GM20431 (cell line): Measurements from ENCODE around the gene VEGFA.

ENCODE experiments used
- in situ Hi-C: fragments of 300-500 bp; cut with MseI, MboI; formaldehyde crosslinking; loops from one replicate; pipeline ENCODE4 v1.15.0; 2020; ENCODE audit warnings: low sequenced_read_pairs; ENCODE audit not compliant: unreplicated experiment

The VEGFA gene

DNA sequence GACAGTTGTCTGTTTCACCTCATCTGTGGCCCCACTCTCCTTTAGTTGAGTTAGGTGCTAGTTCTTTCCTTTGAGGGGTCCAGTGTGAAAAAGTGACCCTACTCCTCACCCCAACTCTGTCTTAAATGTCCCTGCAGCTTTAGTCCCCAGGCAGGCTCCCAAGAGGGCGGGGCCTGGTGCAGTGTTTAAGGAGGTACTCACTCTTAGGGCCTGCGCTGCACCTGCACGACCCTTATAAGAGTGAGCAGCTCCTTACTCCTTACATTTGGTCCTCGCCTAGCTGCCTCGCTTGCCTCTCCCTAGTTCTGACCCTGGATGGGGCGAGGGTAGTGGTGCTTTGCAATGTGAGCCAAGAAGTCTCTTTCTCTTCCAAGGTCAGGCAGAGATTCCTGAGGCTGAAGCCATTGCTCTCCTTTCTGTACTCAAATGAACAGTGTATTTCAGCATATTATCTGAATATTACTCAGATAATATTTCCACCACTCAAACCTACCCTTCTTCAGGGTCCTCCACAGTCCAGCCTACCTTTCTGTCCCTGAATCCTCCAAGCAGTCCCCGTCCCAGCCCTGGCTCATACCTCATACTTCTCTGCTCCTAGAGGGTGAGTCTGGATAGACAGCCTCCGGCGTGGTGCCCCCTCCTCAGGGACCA is 11.9 kb upstream of the VEGFA start:
- in situ Hi-C loops = loop anchor here (10.0 kb wide), 1 partner anchor 93 kb away; no protein-coding TSS in a partner anchor

DNA sequence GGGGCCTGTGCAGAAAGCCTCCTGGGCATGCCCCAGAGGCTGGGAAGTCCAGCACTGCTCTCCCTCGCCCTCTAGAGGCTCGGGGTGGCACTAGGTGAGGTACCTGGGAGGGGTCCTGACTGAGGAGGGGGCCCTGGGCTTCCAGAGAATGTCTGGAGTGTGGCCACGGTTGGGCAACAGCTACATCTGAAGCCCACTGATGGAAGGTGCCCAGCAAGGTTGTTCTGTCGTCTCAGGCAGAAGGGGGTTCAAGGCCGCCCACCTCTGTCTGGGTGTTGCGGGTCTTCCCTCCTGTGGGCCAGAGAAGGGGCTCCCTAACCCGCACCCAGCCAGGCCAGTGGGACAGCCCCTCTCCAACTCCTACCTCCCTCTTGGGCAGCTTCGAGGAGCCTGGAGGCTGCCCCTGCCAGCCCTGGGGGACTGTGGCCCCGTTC is 11.4 kb upstream of the VEGFA start:
- in situ Hi-C loops = loop anchor here (10.0 kb wide), 1 partner anchor 94 kb away; no protein-coding TSS in a partner anchor

DNA sequence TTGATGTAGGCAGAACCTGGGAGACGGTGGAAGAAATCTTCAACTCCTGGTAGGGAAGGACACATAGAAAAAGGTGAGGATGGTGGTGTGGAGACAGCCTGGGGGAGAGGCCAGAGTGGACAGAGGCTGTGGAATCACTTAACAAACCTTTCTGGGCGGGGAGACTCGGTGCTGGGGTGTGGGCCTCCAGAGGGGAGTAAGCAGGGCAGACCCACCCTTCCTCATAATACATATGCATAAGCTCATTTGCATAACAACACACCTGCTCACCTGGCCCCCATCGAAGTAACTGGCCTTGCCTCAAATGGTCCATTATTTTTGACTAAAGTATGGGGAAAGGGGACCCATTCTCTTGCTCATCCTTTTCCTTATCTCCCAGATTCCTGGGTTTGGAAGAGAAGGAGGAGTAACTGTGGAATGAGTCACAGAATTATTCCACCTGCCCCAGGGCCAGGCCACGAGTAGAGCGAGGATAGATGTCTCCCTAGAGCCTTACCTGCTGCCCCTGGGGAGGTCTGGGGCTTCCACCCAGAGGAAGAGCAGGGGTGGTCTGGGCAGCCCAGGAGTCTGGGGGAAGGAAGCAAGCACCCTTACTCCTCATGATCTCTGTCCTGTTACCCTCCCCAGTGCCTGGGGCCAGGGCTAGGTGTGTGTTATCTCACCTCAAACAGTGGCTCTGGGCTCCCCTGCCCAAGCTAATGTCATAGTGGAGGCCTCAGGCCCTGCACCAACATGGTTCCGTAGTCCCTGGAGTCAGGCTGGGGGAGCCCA is 10.7 kb upstream of the VEGFA start:
- in situ Hi-C loops = loop anchor here (10.0 kb wide), 1 partner anchor 95 kb away; no protein-coding TSS in a partner anchor

DNA sequence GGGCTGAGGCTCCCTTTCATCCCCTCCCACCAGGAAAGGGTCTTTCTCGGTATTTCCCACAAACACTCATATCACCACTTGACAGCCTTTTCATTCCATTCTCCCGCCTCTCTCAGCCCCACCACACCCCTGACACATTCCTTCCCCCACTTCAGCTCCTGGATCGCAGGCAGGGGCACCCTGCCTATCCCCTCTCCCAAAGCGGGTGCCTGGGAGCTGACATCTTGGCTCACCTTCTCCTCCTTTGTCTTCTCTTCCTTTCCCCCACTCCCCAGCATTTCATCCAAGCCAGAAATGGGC is 10.2 kb upstream of the VEGFA start:
- in situ Hi-C loops = loop anchor here (10.0 kb wide), 2 partner anchors 95 to 315 kb away; no protein-coding TSS in a partner anchor

DNA sequence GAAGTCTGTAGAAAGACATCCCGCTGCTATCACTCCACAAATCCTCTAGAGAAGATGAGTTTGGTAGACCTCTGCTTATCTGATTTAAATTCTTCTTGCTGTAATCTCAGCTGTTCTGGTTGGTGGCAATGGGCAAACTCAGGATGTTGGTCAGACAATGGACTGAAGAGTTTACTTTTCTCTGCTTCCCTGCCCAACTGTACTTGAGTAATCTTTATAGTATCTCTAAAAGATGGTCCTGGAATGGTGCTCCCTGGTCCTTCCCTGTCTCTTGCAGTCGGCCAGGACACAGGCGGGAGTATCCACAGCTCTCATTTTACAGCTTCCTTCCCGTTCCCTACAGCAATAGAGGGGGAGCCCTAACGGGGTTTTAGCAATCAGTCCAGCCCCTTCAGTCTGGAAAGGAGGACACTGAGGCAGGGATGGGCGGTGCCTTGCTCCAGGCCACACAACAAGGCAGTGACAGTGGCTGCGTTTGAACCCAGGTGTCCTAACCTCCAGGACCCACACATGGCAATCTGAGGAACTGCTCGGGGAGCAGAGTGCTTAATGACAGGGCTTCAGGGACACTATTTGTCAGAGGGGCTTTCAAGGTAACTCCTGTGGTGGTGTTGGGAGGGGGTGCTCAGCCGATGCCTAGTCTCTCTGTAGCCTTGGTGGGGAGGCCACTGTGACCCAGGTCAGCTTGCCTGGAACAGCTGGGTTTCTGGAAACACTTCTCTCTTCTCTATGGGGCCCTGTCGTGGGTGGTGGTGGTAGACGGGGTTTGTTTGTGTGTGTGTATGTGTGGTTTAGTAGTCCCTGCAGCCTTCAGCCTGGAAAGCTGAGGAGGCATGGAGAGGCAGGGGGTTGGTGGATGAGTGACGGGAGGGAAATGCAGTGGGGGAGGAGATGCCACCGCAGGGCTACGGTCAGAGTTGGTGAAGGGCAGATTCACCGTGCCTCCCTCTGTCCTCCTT is 9.5 kb upstream of the VEGFA start:
- in situ Hi-C loops = loop anchor here (10.0 kb wide), 1 partner anchor 314 kb away; no protein-coding TSS in a partner anchor

DNA sequence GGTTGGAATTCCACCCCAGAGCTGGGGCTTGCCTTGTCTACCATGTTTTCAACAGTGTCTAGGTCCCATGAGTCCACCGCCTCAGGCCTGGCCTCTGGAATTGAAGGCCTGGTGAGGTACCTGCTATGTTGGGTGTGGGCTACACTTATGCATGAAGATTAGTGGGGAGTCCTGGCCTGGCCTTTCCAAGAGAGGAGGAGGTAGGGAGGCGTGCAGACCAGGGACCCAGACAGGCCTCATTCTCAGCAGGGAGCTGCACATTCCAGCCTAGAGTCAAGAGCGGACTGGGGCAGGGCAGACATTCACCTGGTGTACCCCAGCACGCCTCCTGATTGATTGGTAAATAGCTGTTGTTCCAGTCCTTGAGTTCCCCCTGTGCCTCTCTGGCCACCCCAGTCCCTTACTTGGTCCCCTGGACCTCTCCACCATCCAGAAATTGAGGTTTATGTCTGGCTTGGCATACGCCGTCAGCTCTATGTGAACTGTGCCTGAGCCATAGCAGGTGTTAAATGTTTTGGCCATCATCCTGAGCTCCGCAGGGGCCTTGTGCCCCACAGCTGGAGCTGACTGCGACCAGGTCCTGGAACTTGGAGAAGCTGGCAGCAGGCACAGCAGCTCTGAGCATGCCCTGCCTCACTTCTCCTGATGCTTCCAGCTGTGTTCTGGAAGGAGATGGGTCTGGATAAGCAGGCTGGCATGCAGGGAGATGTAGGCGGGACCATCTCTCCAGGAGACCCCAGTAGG is 8.2 kb upstream of the VEGFA start:
- in situ Hi-C loops = loop anchor here (10.0 kb wide), 1 partner anchor 313 kb away; no protein-coding TSS in a partner anchor

DNA sequence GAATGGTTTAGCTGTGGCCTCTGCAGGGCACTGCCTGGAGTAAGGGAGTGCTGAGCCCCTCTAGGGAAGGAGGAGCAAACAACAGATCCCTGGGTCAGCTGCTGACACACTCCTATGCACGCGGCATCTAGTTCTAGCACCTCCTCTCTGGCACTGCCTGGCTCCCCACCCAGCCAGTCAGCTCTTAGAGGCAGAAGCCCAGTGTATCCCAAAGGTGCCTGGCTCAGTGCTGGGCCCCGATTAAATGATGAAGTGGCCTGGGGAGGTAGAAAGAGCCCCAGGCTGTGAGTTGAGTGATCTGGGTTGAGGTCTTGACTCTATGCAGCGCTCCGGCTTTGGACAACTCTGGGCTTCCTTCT is 7.6 kb upstream of the VEGFA start:
- in situ Hi-C loops = loop anchor here (10.0 kb wide), 1 partner anchor 312 kb away; no protein-coding TSS in a partner anchor

DNA sequence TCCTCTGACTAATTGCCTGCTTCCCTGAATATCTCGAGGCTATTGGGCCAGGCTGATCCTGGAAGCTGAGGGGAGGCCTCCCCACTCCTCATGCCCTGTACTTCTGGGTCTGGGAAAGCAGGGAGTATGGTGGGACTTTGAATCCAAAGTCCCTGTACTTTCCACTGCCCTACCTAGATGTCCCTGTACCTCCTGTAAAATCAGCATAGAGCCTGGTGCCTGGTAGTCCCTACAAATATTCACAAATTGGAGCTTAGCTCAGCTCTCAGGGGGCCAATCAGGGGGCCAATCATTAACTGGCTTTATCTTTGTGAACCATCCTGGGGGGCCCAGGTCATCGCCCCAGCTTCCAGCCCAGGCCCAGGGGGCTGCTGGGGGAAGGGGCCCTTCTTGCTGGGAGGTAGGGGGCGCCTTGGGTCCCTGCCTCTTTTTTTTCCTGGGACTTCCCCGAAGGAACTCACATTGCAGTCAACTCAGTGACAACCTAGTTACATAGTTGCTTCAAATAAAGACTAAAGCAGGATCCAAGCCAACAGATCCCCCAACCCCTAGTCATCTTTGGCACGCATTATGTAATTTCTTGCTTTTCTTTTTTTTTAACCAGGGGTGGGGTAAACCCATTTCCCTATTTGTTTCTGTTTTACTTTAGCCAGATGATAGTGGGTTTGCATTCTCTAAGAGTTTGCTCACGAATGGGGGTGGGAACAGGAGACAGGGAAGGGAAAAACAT is 6.9 kb upstream of the VEGFA start:
- in situ Hi-C loops = loop anchor here (10.0 kb wide), 1 partner anchor 312 kb away; no protein-coding TSS in a partner anchor

DNA sequence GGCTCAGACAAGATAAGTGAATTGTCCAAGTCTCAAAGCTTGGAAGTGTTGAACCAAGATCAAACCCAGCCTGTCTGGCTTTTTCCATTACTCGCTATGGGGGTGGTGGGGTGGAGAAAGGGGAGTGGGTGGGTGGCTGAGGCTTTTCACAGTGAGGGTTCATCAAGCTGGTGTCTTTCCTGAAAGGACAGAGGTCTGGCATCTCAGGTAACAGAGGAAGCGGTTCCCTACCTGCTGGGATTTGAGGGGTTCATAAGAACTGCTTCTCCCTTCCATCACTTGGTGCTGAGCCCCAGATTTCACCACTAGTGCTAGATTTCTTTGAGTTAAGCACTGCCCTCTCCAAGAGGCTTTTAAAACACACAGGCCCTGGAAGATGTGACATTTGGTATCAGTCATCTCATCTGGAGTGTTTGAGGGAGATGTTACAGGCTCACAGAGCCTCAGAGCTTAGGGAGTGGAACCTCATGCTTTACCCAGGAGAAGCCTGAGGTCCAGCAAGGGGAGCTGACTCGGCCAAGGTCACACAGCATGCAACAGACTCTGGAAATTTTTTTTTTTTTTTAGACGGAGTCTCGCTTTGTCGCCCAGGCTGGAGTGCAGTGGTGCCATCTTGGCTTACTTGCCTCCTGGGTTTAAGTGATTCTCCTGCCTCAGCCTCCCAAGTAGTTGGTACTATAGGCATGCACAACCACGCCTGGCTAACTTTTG is 6.0 kb upstream of the VEGFA start:
- in situ Hi-C loops = loop anchor here (10.0 kb wide), 1 partner anchor 311 kb away; no protein-coding TSS in a partner anchor

DNA sequence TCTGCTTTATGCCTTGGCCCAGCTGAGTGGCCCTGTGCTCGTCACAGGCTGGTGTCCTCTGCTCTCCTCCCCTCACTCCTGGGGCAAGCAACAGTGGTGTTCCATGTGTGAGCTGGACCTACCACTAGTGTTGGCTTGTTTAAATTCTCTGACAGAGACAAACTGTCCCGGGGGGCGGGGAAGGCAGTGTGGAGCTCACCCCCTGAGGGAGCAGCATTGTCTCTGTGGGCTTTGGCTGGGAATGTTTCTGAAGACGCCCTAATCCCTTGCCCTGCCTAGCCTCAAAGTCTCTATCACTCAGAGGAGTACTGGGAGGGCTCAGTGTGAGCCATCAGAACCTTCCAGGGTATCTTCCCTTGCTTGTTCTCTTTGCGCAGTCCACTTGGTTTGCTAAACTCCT is 5.2 kb upstream of the VEGFA start:
- in situ Hi-C loops = loop anchor here (10.0 kb wide), 1 partner anchor 310 kb away; no protein-coding TSS in a partner anchor

DNA sequence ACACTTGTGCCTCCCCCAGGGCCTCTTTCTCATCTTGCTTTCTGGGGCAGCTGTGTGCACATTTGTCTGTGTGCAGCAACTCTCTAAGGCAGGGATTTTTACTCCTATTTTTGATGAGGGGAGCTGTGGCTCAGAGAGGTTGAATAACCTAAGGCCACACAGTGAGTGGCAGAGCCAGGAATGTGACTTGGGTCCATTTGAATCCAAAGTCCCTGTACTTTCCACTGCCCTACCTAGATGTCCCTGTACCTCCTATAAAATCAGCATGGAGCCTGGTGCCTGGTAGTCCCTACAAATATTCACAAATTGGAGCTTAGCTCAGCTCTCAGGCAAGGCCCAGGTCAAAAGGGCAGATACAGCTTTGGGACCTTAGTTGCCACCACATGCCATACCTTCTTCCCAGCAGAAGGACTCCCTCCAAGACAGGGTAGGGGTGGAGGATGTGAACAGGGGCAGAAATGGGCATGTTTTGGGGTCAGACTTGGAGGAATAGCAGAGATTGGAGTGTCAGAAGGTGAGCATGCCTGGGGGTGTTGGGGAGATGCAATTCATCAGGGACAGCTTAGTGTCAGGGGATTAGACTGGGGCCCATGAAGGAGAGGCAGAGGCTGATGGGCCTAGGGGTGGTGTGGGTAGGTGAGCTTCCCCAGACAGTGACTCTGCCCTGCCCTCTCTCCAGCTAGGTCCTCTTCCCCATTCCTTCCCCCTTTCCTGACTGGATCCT is 4.1 kb upstream of the VEGFA start:
- in situ Hi-C loops = loop anchor here (10.0 kb wide), 1 partner anchor 309 kb away; no protein-coding TSS in a partner anchor

DNA sequence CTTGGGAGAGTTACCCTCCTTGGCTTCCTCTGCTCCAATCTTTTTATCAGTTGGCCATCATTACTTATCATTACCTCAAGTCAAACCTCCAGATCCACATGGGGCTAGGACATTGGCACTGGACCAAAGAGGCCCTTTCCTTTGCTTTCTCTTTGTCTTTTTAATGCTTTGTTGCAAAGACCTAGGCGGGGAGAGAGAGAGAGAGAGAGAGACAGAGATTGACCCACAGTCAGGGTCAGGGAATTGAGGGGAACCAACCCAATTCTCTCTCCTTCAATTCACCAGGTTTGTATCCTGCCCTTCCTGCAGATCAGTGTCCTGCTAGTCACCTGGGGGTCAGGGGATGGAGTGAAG is 3.5 kb upstream of the VEGFA start:
- in situ Hi-C loops = loop anchor here (10.0 kb wide), 1 partner anchor 308 kb away; no protein-coding TSS in a partner anchor

DNA sequence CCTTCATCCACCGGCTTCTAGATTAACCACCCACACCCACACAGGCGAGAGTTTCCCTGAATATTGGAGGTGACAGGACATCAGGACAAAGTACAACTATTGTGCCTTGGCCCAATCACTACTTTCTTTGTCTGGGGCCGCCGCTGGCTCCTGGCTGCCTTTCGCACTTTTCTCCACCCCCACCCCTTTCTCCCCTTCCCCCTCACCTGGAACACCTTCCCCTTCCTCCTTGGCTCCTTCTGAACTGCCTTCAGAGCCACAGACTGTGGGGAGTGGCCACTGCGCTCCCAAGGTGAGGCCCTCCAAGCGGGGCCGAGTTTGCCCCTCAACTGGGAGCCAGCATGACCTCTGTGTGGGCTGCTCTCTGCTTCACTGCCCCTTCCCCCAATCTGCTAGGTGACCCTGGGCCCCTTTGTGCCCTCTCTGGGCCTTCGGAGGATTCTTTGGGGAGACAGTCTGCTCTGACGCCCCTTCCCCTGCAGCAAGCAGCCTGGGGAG is 3.0 kb upstream of the VEGFA start:
- in situ Hi-C loops = loop anchor here (10.0 kb wide), 1 partner anchor 308 kb away; no protein-coding TSS in a partner anchor

DNA sequence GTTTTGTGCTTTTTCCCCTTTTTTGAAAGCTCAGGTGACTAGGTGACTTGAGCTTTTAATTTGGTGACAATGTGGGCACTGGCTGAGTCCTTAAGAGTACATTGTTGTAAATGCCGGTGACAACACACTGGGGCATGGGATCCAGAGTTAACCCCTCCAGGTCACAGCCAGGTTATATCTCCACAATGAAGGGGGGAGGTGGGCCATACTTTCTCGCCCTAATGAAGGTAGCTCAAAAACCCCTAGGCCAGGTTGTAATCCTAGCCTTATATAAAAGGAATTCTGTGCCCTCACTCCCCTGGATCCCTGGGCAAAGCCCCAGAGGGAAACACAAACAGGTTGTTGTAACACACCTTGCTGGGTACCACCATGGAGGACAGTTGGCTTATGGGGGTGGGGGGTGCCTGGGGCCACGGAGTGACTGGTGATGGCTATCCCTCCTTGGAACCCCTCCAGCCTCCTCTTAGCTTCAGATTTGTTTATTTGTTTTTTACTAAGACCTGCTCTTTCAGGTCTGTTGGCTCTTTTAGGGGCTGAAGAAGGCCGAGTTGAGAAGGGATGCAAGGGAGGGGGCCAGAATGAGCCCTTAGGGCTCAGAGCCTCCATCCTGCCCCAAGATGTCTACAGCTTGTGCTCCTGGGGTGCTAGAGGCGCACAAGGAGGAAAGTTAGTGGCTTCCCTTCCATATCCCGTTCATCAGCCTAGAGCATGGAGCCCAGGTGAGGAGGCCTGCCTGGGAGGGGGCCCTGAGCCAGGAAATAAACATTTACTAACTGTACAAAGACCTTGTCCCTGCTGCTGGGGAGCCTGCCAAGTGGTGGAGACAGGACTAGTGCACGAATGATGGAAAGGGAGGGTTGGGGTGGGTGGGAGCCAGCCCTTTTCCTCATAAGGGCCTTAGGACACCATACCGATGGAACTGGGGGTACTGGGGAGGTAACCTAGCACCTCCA is 2.2 kb upstream of the VEGFA start:
- in situ Hi-C loops = loop anchor here (10.0 kb wide), 1 partner anchor 307 kb away; no protein-coding TSS in a partner anchor

DNA sequence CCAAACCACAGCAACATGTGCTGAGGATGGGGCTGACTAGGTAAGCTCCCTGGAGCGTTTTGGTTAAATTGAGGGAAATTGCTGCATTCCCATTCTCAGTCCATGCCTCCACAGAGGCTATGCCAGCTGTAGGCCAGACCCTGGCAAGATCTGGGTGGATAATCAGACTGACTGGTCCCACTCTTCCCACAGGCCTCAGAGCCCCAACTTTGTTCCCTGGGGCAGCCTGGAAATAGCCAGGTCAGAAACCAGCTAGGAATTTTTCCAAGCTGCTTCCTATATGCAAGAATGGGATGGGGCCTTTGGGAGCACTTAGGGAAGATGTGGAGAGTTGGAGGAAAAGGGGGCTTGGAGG is 1.5 kb upstream of the VEGFA start:
- in situ Hi-C loops = loop anchor here (10.0 kb wide), 1 partner anchor 306 kb away; no protein-coding TSS in a partner anchor

DNA sequence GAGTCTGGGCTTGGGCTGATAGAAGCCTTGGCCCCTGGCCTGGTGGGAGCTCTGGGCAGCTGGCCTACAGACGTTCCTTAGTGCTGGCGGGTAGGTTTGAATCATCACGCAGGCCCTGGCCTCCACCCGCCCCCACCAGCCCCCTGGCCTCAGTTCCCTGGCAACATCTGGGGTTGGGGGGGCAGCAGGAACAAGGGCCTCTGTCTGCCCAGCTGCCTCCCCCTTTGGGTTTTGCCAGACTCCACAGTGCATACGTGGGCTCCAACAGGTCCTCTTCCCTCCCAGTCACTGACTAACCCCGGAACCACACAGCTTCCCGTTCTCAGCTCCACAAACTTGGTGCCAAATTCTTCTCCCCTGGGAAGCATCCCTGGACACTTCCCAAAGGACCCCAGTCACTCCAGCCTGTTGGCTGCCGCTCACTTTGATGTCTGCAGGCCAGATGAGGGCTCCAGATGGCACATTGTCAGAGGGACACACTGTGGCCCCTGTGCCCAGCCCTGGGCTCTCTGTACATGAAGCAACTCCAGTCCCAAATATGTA is 957 bp upstream of the VEGFA start:
- in situ Hi-C loops = loop anchor here (10.0 kb wide), 1 partner anchor 306 kb away; no protein-coding TSS in a partner anchor
